GM21367 (cell line): ENCODE results near the gene SMARCA5.
"Not testable (repeated sequence)": the region's sequence is repeated elsewhere in the genome, so short reads cannot be mapped to it uniquely, and the experiment has no call there.

ENCODE experiments used
- ATAC-seq: cut with Tn5 transposase; IDR thresholded peaks from one replicate; pipeline ENCODE4 v1.9.1; 2021; ENCODE audit not compliant: unreplicated experiment

Gene SMARCA5

GRCh38 chr4:143513314-143514168 is at the start of gene SMARCA5:
SMARCA5 (plus strand) TSS chr4:143513702; CDS start chr4:143513925, 223 bp downstream.
- peak; percentile 78 for ATAC-seq

- ATAC-seq, result peak; percentile 85
Measured at GRCh38 chr4:143473334-143474126, 40.0 kb upstream of the SMARCA5 start.

- no peak for ATAC-seq
Measured at GRCh38 chr4:143477487-143477886, 36.0 kb upstream of the SMARCA5 start.

GRCh38 chr4:143481361-143481760 is 32.1 kb upstream of the SMARCA5 start:
- ATAC-seq, result no peak

- peak; percentile 70 for ATAC-seq
Measured at GRCh38 chr4:143482840-143483239, 30.7 kb upstream of the SMARCA5 start.

- no peak for ATAC-seq
Measured at GRCh38 chr4:143486314-143486713, 27.2 kb upstream of the SMARCA5 start.

GRCh38 chr4:143488687-143489086 is 24.8 kb upstream of the SMARCA5 start:
- no peak for ATAC-seq

GRCh38 chr4:143489106-143489505 is 24.4 kb upstream of the SMARCA5 start:
- no peak for ATAC-seq

- no peak for ATAC-seq
Measured at GRCh38 chr4:143498021-143498420, 15.5 kb upstream of the SMARCA5 start.

GRCh38 chr4:143502231-143502630 is 11.3 kb upstream of the SMARCA5 start:
- ATAC-seq, result no peak

- ATAC-seq, result no peak
Measured at GRCh38 chr4:143506031-143506430, 7.5 kb upstream of the SMARCA5 start.

GRCh38 chr4:143511906-143512305 is 1.6 kb upstream of the SMARCA5 start:
- ATAC-seq, result no peak

- ATAC-seq, result peak; percentile 33
Measured at GRCh38 chr4:143512978-143513313, 556 bp upstream of the SMARCA5 start.

GRCh38 chr4:143514169-143514495 is 630 bp downstream of the SMARCA5 start:
- ATAC-seq, result no peak

GRCh38 chr4:143514497-143514896 is 995 bp downstream of the SMARCA5 start:
- no peak for ATAC-seq

- no peak for ATAC-seq
Measured at GRCh38 chr4:143514901-143515300, 1.4 kb downstream of the SMARCA5 start.

- no peak for ATAC-seq
Measured at GRCh38 chr4:143515905-143516304, 2.4 kb downstream of the SMARCA5 start.

- ATAC-seq, result no peak
Measured at GRCh38 chr4:143517764-143518163, 4.3 kb downstream of the SMARCA5 start.

- no peak for ATAC-seq
Measured at GRCh38 chr4:143524211-143524610, 10.7 kb downstream of the SMARCA5 start.

GRCh38 chr4:143528046-143528445 is 14.5 kb downstream of the SMARCA5 start:
- ATAC-seq, result not testable (repeated sequence)

GRCh38 chr4:143531380-143531779 is 17.9 kb downstream of the SMARCA5 start:
- ATAC-seq, result peak; percentile 62

GRCh38 chr4:143531788-143532491 is 18.4 kb downstream of the SMARCA5 start:
- ATAC-seq, result no peak
